GM23338 (cell line): ENCODE data around the gene S100A3. TPM values are rescaled to one million over a fixed set of nuclear protein-coding genes. Genes with fewer than 3 reads are reported as not detected.

Experiments used
- ATAC-seq: fragments of 200-7000 bp; cut with Tn5 transposase; 3 replicates; pipeline ENCODE4 v1.9.1; 2020
- DNase-seq: peaks from one replicate; pipeline ENCODE4 v3.0.0-alpha.2; 2015; ENCODE audit warnings: low spot score
- H2AFZ ChIP-seq: fragments of 200-600 bp; sonication (generic); 2 replicates; pipeline ENCODE4 v1.8.0; 2016; ENCODE audit warnings: antibody characterized with exemption, mild to moderate bottlenecking, moderate library complexity
- H3F3A ChIP-seq: fragments of 200-600 bp; sonication (generic); replicated peaks from 2 replicates; pipeline ENCODE4 v1.8.0; 2017; ENCODE audit warnings: antibody characterized with exemption, mixed run types, low read depth
- H3K27ac ChIP-seq: fragments of 200-600 bp; sonication (generic); 2 replicates; pipeline ENCODE4 v1.6.1; 2016; ENCODE audit warnings: low read depth
- H3K27me3 ChIP-seq: fragments of 200-600 bp; sonication (generic); 2 replicates; pipeline ENCODE4 v1.8.0; 2016; ENCODE audit warnings: mild to moderate bottlenecking, mixed run types, moderate library complexity; ENCODE audit not compliant: insufficient read depth
- H3K36me3 ChIP-seq: fragments of 200-600 bp; sonication (generic); 2 replicates; pipeline ENCODE4 v1.8.0; 2016; ENCODE audit warnings: mild to moderate bottlenecking; ENCODE audit not compliant: insufficient read depth
- H3K4me1 ChIP-seq: fragments of 200-600 bp; sonication (generic); 2 replicates; pipeline ENCODE4 v1.8.0; 2016; ENCODE audit warnings: mild to moderate bottlenecking, moderate library complexity; ENCODE audit not compliant: insufficient read depth
- H3K4me2 ChIP-seq: fragments of 200-600 bp; sonication (generic); 2 replicates; pipeline ENCODE4 v1.7.1; 2017; ENCODE audit warnings: mixed run types
- H3K4me3 ChIP-seq: fragments of 200-600 bp; sonication (generic); 2 replicates; pipeline ENCODE4 v1.6.1; 2016; ENCODE audit warnings: mixed run types
- H3K79me2 ChIP-seq: fragments of 200-600 bp; sonication (generic); replicated peaks from 2 replicates; pipeline ENCODE4 v1.8.0; 2017; ENCODE audit warnings: mild to moderate bottlenecking; ENCODE audit not compliant: insufficient read depth
- H3K9me2 ChIP-seq: fragments of 200-600 bp; sonication (generic); 2 replicates; pipeline ENCODE4 v1.8.0; 2017; ENCODE audit not compliant: insufficient read depth
- H4K20me1 ChIP-seq: fragments of 200-600 bp; sonication (generic); replicated peaks from 2 replicates; pipeline ENCODE4 v1.8.0; 2017; ENCODE audit warnings: mild to moderate bottlenecking; ENCODE audit not compliant: insufficient read depth
- H3K27ac Mint-ChIP-seq: 2 replicates; pipeline ENCODE4 v1.8.0; 2020; ENCODE audit warnings: inconsistent platforms, mild to moderate bottlenecking, moderate library complexity, mixed read lengths
- H3K27me3 Mint-ChIP-seq: 3 replicates; pipeline ENCODE4 v1.8.0; 2022; ENCODE audit warnings: low read depth, mild to moderate bottlenecking, moderate library complexity, mixed read lengths, inconsistent platforms; ENCODE audit not compliant: insufficient read depth, poor library complexity
- H3K36me3 Mint-ChIP-seq: 3 replicates; pipeline ENCODE4 v1.8.0; 2021; ENCODE audit warnings: low read depth, mild to moderate bottlenecking, inconsistent platforms, moderate library complexity, mixed read lengths
- H3K4me1 Mint-ChIP-seq: 3 replicates; pipeline ENCODE4 v1.8.0; 2020; ENCODE audit warnings: mild to moderate bottlenecking, inconsistent platforms, mixed read lengths
- H3K4me3 Mint-ChIP-seq: 3 replicates; pipeline ENCODE4 v1.8.0; 2021; ENCODE audit warnings: moderate library complexity, mild to moderate bottlenecking, inconsistent platforms, mixed read lengths
- H3K9me3 Mint-ChIP-seq: 3 replicates; pipeline ENCODE4 v1.8.0; 2020; ENCODE audit warnings: moderate library complexity, mild to moderate bottlenecking, inconsistent platforms, mixed read lengths
- CREB1 ChIP-seq: fragments of 250-450 bp; sonication (Bioruptor Pico); IDR thresholded peaks from 2 replicates; pipeline ENCODE4 v1.5.0; 2020; ENCODE audit warnings: low read depth, mild to moderate bottlenecking, moderate library complexity
- CTCF ChIP-seq, 2 experiments: fragments of 200-600 bp in 1 of 2; sonication (generic) in 1 of 2; conservative IDR thresholded peaks; 2 replicates each; pipeline versions ENCODE4 v1.5.1 to v1.6.1; 2016 to 2017; ENCODE audit warnings: antibody characterized with exemption in 2 of 2, low read depth in 2 of 2, mild to moderate bottlenecking in 2 of 2, moderate library complexity in 1 of 2
- EZH2phosphoT487 ChIP-seq: fragments of 200-600 bp; sonication (generic); IDR thresholded peaks from one replicate; pipeline ENCODE4 v1.8.1; 2018; ENCODE audit warnings: antibody characterized with exemption; ENCODE audit not compliant: unreplicated experiment
- JUNB ChIP-seq: IDR thresholded peaks from one replicate; pipeline ENCODE4 v1.6.1; 2016; ENCODE audit warnings: antibody characterized with exemption; ENCODE audit not compliant: unreplicated experiment
- NANOG ChIP-seq: IDR thresholded peaks from 2 replicates; pipeline ENCODE4 v1.6.1; 2016; ENCODE audit warnings: antibody characterized with exemption, borderline replicate concordance
- REST ChIP-seq: IDR thresholded peaks from one replicate; pipeline ENCODE4 v1.6.1; 2018; ENCODE audit warnings: antibody characterized with exemption; ENCODE audit not compliant: unreplicated experiment
- STAT1 ChIP-seq: IDR thresholded peaks from one replicate; pipeline ENCODE4 v1.6.1; 2016; ENCODE audit warnings: antibody characterized with exemption; ENCODE audit not compliant: unreplicated experiment
- ZNF114 ChIP-seq: fragments of 250-450 bp; sonication (Bioruptor Pico); IDR thresholded peaks from 2 replicates; pipeline ENCODE4 v1.5.0; 2020; ENCODE audit warnings: mild to moderate bottlenecking, moderate library complexity
- ZNF462 ChIP-seq: fragments of 250-450 bp; sonication (Bioruptor Pico); IDR thresholded peaks from 2 replicates; pipeline ENCODE4 v1.5.0; 2020; ENCODE audit warnings: mild to moderate bottlenecking, moderate library complexity
- polyA plus RNA-seq: library from polyadenylated mRNA; unstranded; fragments of >200 nt; fragmentation: Nextera tagmentation; extraction: Ambion mirVana; gene quantifications from 2 replicates; pipeline ENCODE4 v1.2.1, GENCODE V29; 2016
- total RNA-seq: library from RNA; depleted of rRNA; stranded (reverse); fragments of >200 nt; shearing (Covaris generic); gene quantifications from 2 replicates; pipeline ENCODE4 v1.2.3, GENCODE V29; 2014

Gene S100A3
- total and polyA plus RNA-seq, 2 experiments from 2014 or later = not detected

DNA sequence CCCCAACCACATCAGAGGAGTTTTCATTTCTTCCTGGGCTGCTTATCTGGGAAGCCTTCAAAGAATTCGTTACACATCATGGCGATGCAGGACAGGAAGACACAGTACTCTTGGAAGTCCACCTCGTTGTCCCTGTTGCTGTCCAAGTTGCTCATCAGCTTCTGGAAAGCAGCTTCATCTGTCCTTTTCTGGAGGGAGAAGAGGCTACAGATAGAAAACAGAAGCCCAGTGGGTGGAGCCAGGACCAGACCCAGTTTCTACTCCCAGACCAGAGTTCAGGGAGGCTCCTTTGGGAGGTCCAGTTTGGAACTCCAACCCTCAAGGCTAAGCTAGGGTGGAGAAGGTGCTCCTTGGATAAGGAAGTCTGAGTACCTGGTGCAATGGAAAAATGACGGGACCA lies 5.3 kb downstream of the S100A3 start:
- H3K4me3 ChIP-seq = no peak overlapping the region
- H3K27ac ChIP-seq = no peak overlapping the region
- H3K36me3 ChIP-seq = no peaks in the 10 kb centered on the region
- Mint-ChIP-seq H3K4me1 (peaks cover 41% of the 10 kb centered on the region), H3K4me3 (no peak overlapping the region), H3K9me3 (no peaks in the 10 kb centered on the region; the same call in 2 of the 3 replicates), H3K27me3 (peaks cover 14% of the 10 kb centered on the region), H3K27ac (no peak overlapping the region), H3K36me3 (no peaks in the 10 kb centered on the region)
- DNase-seq (no peak), ATAC-seq (no peak)
- no peak overlapping the region for H3K4me2 ChIP-seq
- no peaks in the 10 kb centered on the region for H3F3A ChIP-seq
- peaks cover 20% of the 10 kb centered on the region for H3K4me1 ChIP-seq
- TF ChIP-seq STAT1 (no peak), REST (no peak), NANOG (no peak)
- peaks cover 6% of the 10 kb centered on the region; the same call in 1 of the 2 replicates for H3K9me2 ChIP-seq
- H2AFZ ChIP-seq = no peak overlapping the region
- no peaks in the 10 kb centered on the region for H3K79me2 ChIP-seq
- no peaks in the 10 kb centered on the region for H3K27me3 ChIP-seq
- no peaks in the 10 kb centered on the region for H4K20me1 ChIP-seq

DNA sequence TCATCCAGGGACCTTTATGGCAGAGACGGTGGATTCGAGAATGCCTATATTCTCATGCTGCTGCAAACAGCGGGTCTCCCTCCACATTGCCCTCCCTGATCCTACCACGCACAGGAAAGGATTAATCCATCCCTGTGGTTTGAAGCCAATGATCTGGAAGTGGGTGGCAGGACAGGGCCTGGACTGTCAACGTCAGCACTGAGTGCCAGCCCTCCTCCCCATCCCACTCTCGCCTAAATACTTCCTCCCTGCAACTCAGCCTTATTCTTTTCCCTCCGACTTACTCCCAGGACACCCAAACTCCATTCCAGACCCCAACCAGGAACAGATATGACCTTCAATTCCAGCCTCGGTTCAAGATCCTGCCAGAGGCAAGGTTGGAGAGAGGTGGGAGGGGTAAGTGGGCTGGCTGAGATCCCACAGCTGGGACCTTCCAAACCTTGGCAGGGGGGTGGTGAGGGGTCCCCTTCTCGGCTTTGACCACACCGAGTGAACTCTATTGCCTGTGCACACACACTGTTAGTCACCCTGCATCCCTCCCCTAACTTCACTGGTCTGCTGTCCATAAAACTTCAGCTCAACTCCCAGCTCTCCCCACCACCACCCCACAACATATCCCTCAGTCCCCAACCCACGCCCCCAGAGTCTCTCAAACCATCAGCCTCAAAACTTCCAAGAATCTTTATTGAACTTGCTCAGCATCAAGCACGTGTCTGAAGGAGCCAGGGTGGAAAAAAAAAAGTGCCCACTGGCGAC lies 5.9 kb downstream of the S100A3 start:
- DNase-seq = no peak
- Mint-ChIP-seq H3K36me3 (no peaks in the 10 kb centered on the region), H3K9me3 (no peaks in the 10 kb centered on the region; the same call in 2 of the 3 replicates), H3K4me1 (peaks cover 39% of the 10 kb centered on the region), H3K27ac (no peak overlapping the region), H3K27me3 (peaks cover 14% of the 10 kb centered on the region), H3K4me3 (no peak overlapping the region)
- Histone ChIP-seq H3K4me1 (peaks cover 24% of the 10 kb centered on the region), H3K4me3 (no peak overlapping the region), H3K79me2 (no peaks in the 10 kb centered on the region), H3K4me2 (no peak overlapping the region), H4K20me1 (no peaks in the 10 kb centered on the region), H3K27me3 (no peaks in the 10 kb centered on the region), H3K9me2 (peaks cover 6% of the 10 kb centered on the region; the same call in 1 of the 2 replicates), H2AFZ (no peak overlapping the region), H3F3A (no peaks in the 10 kb centered on the region), H3K36me3 (no peaks in the 10 kb centered on the region), H3K27ac (no peak overlapping the region)
- no peak for TF ChIP-seq JUNB
- TF ChIP-seq CREB1 (CRISPR knock-in tag) = no peak
- TF ChIP-seq ZNF114 (CRISPR knock-in tag) = no peak
- TF ChIP-seq STAT1 = no peak
- no peak for TF ChIP-seq EZH2phosphoT487
- no peak for TF ChIP-seq ZNF462 (CRISPR knock-in tag)
- no peak for TF ChIP-seq CTCF (conservative IDR thresholded peaks at IDR 0.05; ENCODE audit: low read depth in 2 of 2)
- no peak for ATAC-seq
